H1 (cell line): ENCODE measurements around the gene EPB41L4B. TPM values are rescaled to one million over a fixed set of nuclear protein-coding genes. Genes with fewer than 3 reads are reported as not detected.

Source experiments
- CTCF ChIA-PET: fragments of 300-600 bp; sonication (Branson Sonifier 250); formaldehyde crosslinking; loops from one replicate; lab custom pipeline; 2021; ENCODE audit not compliant: partially characterized antibody; lab: Charles Lee
- POLR2A ChIA-PET: fragments of 300-600 bp; sonication (Branson Sonifier 250); formaldehyde crosslinking; loops from one replicate; lab custom pipeline; 2021; ENCODE audit warnings: inconsistent platforms; ENCODE audit not compliant: partially characterized antibody; lab: Charles Lee
- DNase-seq, 2 experiments: peaks; one replicate each; pipeline versions ENCODE4 v3.0.0 to v3.0.0-alpha.2; 2010 to 2022; ENCODE audit warnings: low spot score in 2 of 2, low read depth in 1 of 2, mixed read lengths in 1 of 2
- FAIRE-seq: peaks from 2 replicates; lab custom pipeline; 2011; peaks lifted over from hg19 to GRCh38; lab: Jason Lieb, UNC
- H2AFZ ChIP-seq: 2 replicates; pipeline ENCODE4 v1.8.1; 2012; ENCODE audit warnings: low read length, inconsistent platforms
- H2AK5ac ChIP-seq: 2 replicates; pipeline ENCODE4 v1.6.1; 2013; ENCODE audit warnings: low read depth, low read length
- H2BK120ac ChIP-seq: replicated peaks from 2 replicates; pipeline ENCODE3; 2013; ENCODE audit warnings: low read depth, low read length, inconsistent platforms
- H2BK12ac ChIP-seq: 2 replicates; pipeline ENCODE4 v1.6.1; 2013; ENCODE audit warnings: low read depth, low read length
- H2BK15ac ChIP-seq: 2 replicates; pipeline ENCODE4 v1.6.1; 2013; ENCODE audit warnings: low read length
- H2BK20ac ChIP-seq: 2 replicates; pipeline ENCODE4 v1.6.1; 2013; ENCODE audit warnings: low read length
- H2BK5ac ChIP-seq: 2 replicates; pipeline ENCODE4 v1.6.1; 2013; ENCODE audit warnings: low read depth, low read length
- H3K14ac ChIP-seq: 2 replicates; pipeline ENCODE4 v1.6.1; 2013; ENCODE audit warnings: inconsistent platforms; ENCODE audit not compliant: insufficient read length
- H3K18ac ChIP-seq: 2 replicates; pipeline ENCODE4 v1.6.1; 2013; ENCODE audit warnings: low read length; ENCODE audit errors: extremely low read depth
- H3K23ac ChIP-seq: 2 replicates; pipeline ENCODE4 v1.6.1; 2013; ENCODE audit warnings: inconsistent platforms; ENCODE audit not compliant: insufficient read length
- H3K23me2 ChIP-seq: 2 replicates; pipeline ENCODE4 v1.6.1; 2013; ENCODE audit warnings: low read depth, low read length
- H3K27ac ChIP-seq: 2 replicates; pipeline ENCODE4 v1.6.1; 2011; ENCODE audit warnings: low read depth, low read length, inconsistent platforms
- H3K27me3 ChIP-seq, 4 experiments: replicated peaks in 1 of 4; 1 replicate in 1 of 4; 2 replicates in 3 of 4; pipeline versions ENCODE4 v1.6.1 to v1.8.1; 2011 to 2013; ENCODE audit warnings: low read length in 3 of 4, mild to moderate bottlenecking in 3 of 4, inconsistent platforms in 2 of 4, mixed read lengths in 2 of 4, moderate library complexity in 1 of 4; ENCODE audit not compliant: control insufficient read depth in 3 of 4, insufficient read depth in 3 of 4; ENCODE audit errors: extremely low read depth in 1 of 4
- H3K36me3 ChIP-seq, 4 experiments: 2 replicates each; pipeline versions ENCODE4 v1.6.1 to v1.8.1; 2011 to 2013; ENCODE audit warnings: mild to moderate bottlenecking in 4 of 4, low read length in 3 of 4, moderate library complexity in 2 of 4, control low read depth in 1 of 4, inconsistent platforms in 1 of 4; ENCODE audit not compliant: insufficient read depth in 4 of 4, control insufficient read depth in 2 of 4
- H3K4ac ChIP-seq: replicated peaks from 2 replicates; pipeline ENCODE3; 2013; ENCODE audit warnings: low read length, low read depth, mixed read lengths, inconsistent platforms; ENCODE audit not compliant: insufficient read length
- H3K4me1 ChIP-seq, 4 experiments: replicated peaks in 1 of 4; 1 replicate in 1 of 4; 2 replicates in 3 of 4; pipeline versions ENCODE4 v1.6.1 to v1.8.1; 2011 to 2013; ENCODE audit warnings: low read length in 3 of 4, inconsistent platforms in 2 of 4, mixed read lengths in 1 of 4; ENCODE audit not compliant: insufficient read depth in 4 of 4, control insufficient read depth in 3 of 4
- H3K4me2 ChIP-seq, 2 experiments: 2 replicates each; pipeline versions ENCODE4 v1.6.1 to v1.8.1; 2011 to 2013; ENCODE audit warnings: low read depth in 2 of 2, low read length in 2 of 2, control low read depth in 1 of 2, inconsistent platforms in 1 of 2, mild to moderate bottlenecking in 1 of 2; ENCODE audit not compliant: insufficient read depth in 1 of 2
- H3K4me3 ChIP-seq, 4 experiments: fragments of 200-600, 300-600 bp in 1 of 4; sonication (generic), shearing (Covaris generic), sonication (Bioruptor Twin) in 1 of 4; 2 replicates each; pipeline versions ENCODE4 v1.5.1 to v1.8.1; 2011 to 2016; ENCODE audit warnings: low read length in 4 of 4, low read depth in 3 of 4, control low read depth in 2 of 4, inconsistent platforms in 2 of 4, mild to moderate bottlenecking in 2 of 4, mixed read lengths in 1 of 4, moderate library complexity in 1 of 4; ENCODE audit not compliant: insufficient read depth in 2 of 4; ENCODE audit errors: extremely low read depth in 1 of 4
- H3K56ac ChIP-seq: replicated peaks from 2 replicates; pipeline ENCODE3; 2013; ENCODE audit warnings: low read depth, mild to moderate bottlenecking, mixed read lengths, low read length, inconsistent platforms; ENCODE audit not compliant: insufficient read length
- H3K79me1 ChIP-seq: 2 replicates; pipeline ENCODE4 v1.6.1; 2013; ENCODE audit warnings: low read depth, low read length, control low read depth
- H3K79me2 ChIP-seq, 2 experiments: 2 replicates each; pipeline versions ENCODE4 v1.6.1 to v1.8.1; 2012 to 2013; ENCODE audit warnings: low read length in 2 of 2, mild to moderate bottlenecking in 2 of 2, inconsistent platforms in 1 of 2; ENCODE audit not compliant: insufficient read depth in 2 of 2, control insufficient read depth in 1 of 2
- H3K9ac ChIP-seq, 4 experiments: replicated peaks in 1 of 4; 1 replicate in 1 of 4; 2 replicates in 3 of 4; pipeline versions ENCODE4 v1.6.1 to v1.8.1; 2011 to 2013; ENCODE audit warnings: low read depth in 3 of 4, low read length in 3 of 4, control low read depth in 2 of 4, mild to moderate bottlenecking in 2 of 4, moderate library complexity in 2 of 4, inconsistent platforms in 1 of 4; ENCODE audit errors: extremely low read depth in 1 of 4
- H3K9me3 ChIP-seq, 2 experiments: 2 replicates each; pipeline versions ENCODE4 v1.6.1 to v1.8.1; 2012 to 2013; ENCODE audit warnings: mild to moderate bottlenecking in 2 of 2, moderate library complexity in 2 of 2, control low read depth in 1 of 2, inconsistent platforms in 1 of 2, low read depth in 1 of 2, low read length in 1 of 2, mixed read lengths in 1 of 2; ENCODE audit not compliant: insufficient read depth in 2 of 2
- H4K20me1 ChIP-seq, 2 experiments: replicated peaks in 1 of 2; 2 replicates each; pipeline versions ENCODE3 to v1.8.1; 2011 to 2013; ENCODE audit warnings: inconsistent platforms in 2 of 2, low read length in 2 of 2, mild to moderate bottlenecking in 1 of 2; ENCODE audit not compliant: insufficient read depth in 2 of 2, control insufficient read depth in 1 of 2
- H4K5ac ChIP-seq: 2 replicates; pipeline ENCODE4 v1.6.1; 2013; ENCODE audit warnings: low read length, low read depth, mixed read lengths, inconsistent platforms; ENCODE audit not compliant: insufficient read length
- H4K8ac ChIP-seq: 2 replicates; pipeline ENCODE4 v1.8.0; 2013; ENCODE audit warnings: mild to moderate bottlenecking, moderate library complexity, low read length, inconsistent platforms; ENCODE audit not compliant: insufficient read depth; ENCODE audit errors: extremely low read depth
- H4K91ac ChIP-seq: replicated peaks from 2 replicates; pipeline ENCODE3; 2013; ENCODE audit warnings: low read length, mixed read lengths, inconsistent platforms; ENCODE audit not compliant: insufficient read length
- BRCA1 ChIP-seq: IDR thresholded peaks from 2 replicates; pipeline ENCODE4 v1.6.1; 2012; ENCODE audit warnings: low read depth, low read length, improper control_type of control experiment
- CBX8 ChIP-seq: fragments of 300-800, 300-1000 bp; sonication (generic); IDR thresholded peaks from 2 replicates; pipeline ENCODE4 v1.7.1; 2016; ENCODE audit warnings: low read depth, low read length, borderline replicate concordance
- CHD1 ChIP-seq: IDR thresholded peaks from 2 replicates; pipeline ENCODE4 v1.6.1; 2012; ENCODE audit warnings: low read depth, low read length, improper control_type of control experiment
- CTBP2 ChIP-seq: IDR thresholded peaks from 2 replicates; pipeline ENCODE4 v1.7.0; 2011; ENCODE audit warnings: borderline replicate concordance, mild to moderate bottlenecking, moderate library complexity, mixed read lengths, low read length; ENCODE audit not compliant: insufficient read depth, insufficient read length
- EZH2 ChIP-seq: fragments of 200-600 bp; sonication (generic); IDR thresholded peaks from 2 replicates; pipeline ENCODE4 v1.7.1; 2012; ENCODE audit warnings: low read depth, mild to moderate bottlenecking, moderate library complexity, low read length, inconsistent platforms; ENCODE audit not compliant: severe bottlenecking
- GTF2F1 ChIP-seq: IDR thresholded peaks from 2 replicates; pipeline ENCODE4 v1.6.1; 2012; ENCODE audit warnings: low read depth, low read length, improper control_type of control experiment, borderline replicate concordance
- JUND ChIP-seq: IDR thresholded peaks from 2 replicates; pipeline ENCODE4 v1.6.1; 2011; ENCODE audit warnings: mild to moderate bottlenecking, improper control_type of control experiment, low read length
- KDM5A ChIP-seq: fragments of 200-600 bp; IDR thresholded peaks from 2 replicates; pipeline ENCODE4 v1.7.1; 2012; ENCODE audit warnings: mild to moderate bottlenecking, low read length, inconsistent platforms, mixed read lengths
- RFX5 ChIP-seq: IDR thresholded peaks from 2 replicates; pipeline ENCODE4 v1.6.1; 2011; ENCODE audit warnings: low read depth, low read length, improper control_type of control experiment, borderline replicate concordance
- RXRA ChIP-seq: IDR thresholded peaks from 2 replicates; pipeline ENCODE4 v1.6.1; 2011; ENCODE audit warnings: low read depth, mild to moderate bottlenecking, low read length, moderate library complexity; ENCODE audit not compliant: insufficient read depth
- SIN3A ChIP-seq, 2 experiments: IDR thresholded peaks in 1 of 2; conservative IDR thresholded peaks in 1 of 2; 2 replicates each; pipeline ENCODE4 v1.6.1; 2011 to 2012; ENCODE audit warnings: low read length in 2 of 2, improper control_type of control experiment in 1 of 2, low read depth in 1 of 2, mild to moderate bottlenecking in 1 of 2
- TCF12 ChIP-seq: IDR thresholded peaks from 2 replicates; pipeline ENCODE4 v1.6.1; 2011; ENCODE audit warnings: low read depth, mild to moderate bottlenecking, low read length
- WGBS, 2 experiments: shearing (Covaris generic) in 1 of 2; methylation state at CpG; one replicate each; pipeline versions ENCODE4 v1.1.6 to v1.1.7; 2013 to 2015; ENCODE audit warnings: low lambda C conversion rate in 2 of 2, mixed read lengths in 2 of 2, inconsistent platforms in 1 of 2, low coverage in 1 of 2, missing lambda C conversion rate in 1 of 2; ENCODE audit not compliant: insufficient replicate concordance in 2 of 2, insufficient coverage in 1 of 2, insufficient read length in 1 of 2; ENCODE audit errors: extremely low coverage in 1 of 2, missing lambda C conversion rate in 1 of 2; 5-methylcytosine and 5-hydroxymethylcytosine counted together
- polyA plus RNA-seq, 7 experiments: library from polyadenylated mRNA; depleted of rRNA in 3 of 7; stranded (reverse) in 5 of 7; unstranded in 2 of 7; fragments of >200 nt in 5 of 7; fragments of 200-250 nt in 2 of 7; gene quantifications; 1 replicate in 5 of 7; 2 replicates in 1 of 7; 4 replicates in 1 of 7; pipeline versions ENCODE4 v1.2.1 to v1.2.3, GENCODE V29; 2011 to 2013; ENCODE audit warnings: missing spikeins in 2 of 7, mixed read lengths in 2 of 7
- total RNA-seq: library from RNA; stranded (reverse); fragmentation: NEBNext Ultra II Directional; extraction: Animal tissue kit (Norgen Biotek cat#: 25700); gene quantifications from 2 replicates; pipeline ENCODE4 v1.2.1, GENCODE V29; 2021
- TF ChIP-seq, protein P1 (sequence below): IDR thresholded peaks from 2 replicates; pipeline ENCODE4 v1.6.1; 2011; ENCODE audit warnings: low read length, improper control_type of control experiment

EPB41L4B gene
- total and polyA plus RNA-seq, 2 of the 8 experiments (the other 6 are each of a cell fraction or from before 2014, with no cell fraction given) = 11.9 to 25.0 TPM

DNA sequence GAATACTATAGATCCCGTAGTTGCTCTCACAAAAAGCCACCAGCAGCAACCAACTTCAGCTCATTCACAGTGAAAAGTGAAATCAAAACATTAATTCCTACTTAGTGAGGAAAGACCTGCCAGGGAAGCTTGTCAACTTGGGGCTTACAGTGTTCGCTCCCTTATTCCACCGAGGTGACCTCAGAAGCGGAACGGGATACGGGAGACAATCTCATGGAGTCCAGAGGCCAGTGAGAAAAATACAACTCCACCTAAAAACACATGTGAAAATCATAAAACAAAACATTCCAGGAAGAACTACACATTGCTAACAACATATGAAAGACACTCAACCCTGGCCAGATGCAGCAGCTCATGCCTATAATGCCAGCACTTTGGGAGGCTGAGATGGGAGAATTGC, 11.6 kb downstream of the EPB41L4B start:
- Histone ChIP-seq H4K20me1 (peaks cover 8 to 10% of the 10 kb centered on the region in 2 experiments), H3K27ac (no peak overlapping the region; the same call in 1 of the 2 replicates), H2AK5ac (no peak overlapping the region), H4K8ac (no peak overlapping the region), H3K27me3 (no peaks in the 10 kb centered on the region), H3K14ac (no peak overlapping the region), H4K91ac (no peak overlapping the region), H3K79me2 (peaks cover 28 to 95% of the 10 kb centered on the region in 2 experiments), H3K4me1 (peaks cover 3 to 20% (median 11%) of the 10 kb centered on the region in 4 experiments), H2AFZ (no peak overlapping the region), H3K79me1 (peaks cover 9% of the 10 kb centered on the region), H2BK20ac (no peak overlapping the region), H2BK12ac (no peak overlapping the region), H3K9ac (no peak overlapping the region), H4K5ac (no peak overlapping the region), H3K23ac (no peak overlapping the region), H2BK5ac (no peak overlapping the region), H3K23me2 (no peaks in the 10 kb centered on the region), H3K36me3 (no peaks in the 10 kb centered on the region), H3K4ac (no peak overlapping the region), H3K4me2 (no peak overlapping the region), H2BK15ac (no peak overlapping the region), H3K56ac (no peak overlapping the region), H3K4me3 (no peak overlapping the region), H2BK120ac (no peak overlapping the region), H3K9me3 (no peaks in the 10 kb centered on the region), H3K18ac (no peak overlapping the region)
- DNase-seq (no peak), FAIRE-seq (no peak)
- ChIA-PET POLR2A (interaction anchor here (1.2 to 1.8 kb wide), 2 partner anchors 10 to 12 kb away, joined by 3 to 8 read pairs; no protein-coding TSS in a partner anchor), CTCF (interaction anchor here (0.6 to 1.6 kb wide), 6 partner anchors 12 to 126 kb away, joined by 3 to 6 read pairs (median 4); partner anchors contain the start of gene EPB41L4B)
- WGBS, 2 experiments = 84% methylated on average over 6 of the region's 6 CpGs; no CpG with 5 or more reads in 1 of the 2 experiments
- no peak for TF ChIP-seq CTBP2
- TF ChIP-seq RXRA = no peak
- TF ChIP-seq KDM5A = no peak
- TF ChIP-seq SIN3A (conservative IDR thresholded peaks at IDR 0.05 in 1 of 2, IDR thresholded peaks at IDR 0.05 in 1 of 2; ENCODE audit: low read depth in 1 of 2, low read length in 2 of 2) = no peak
- no peak for TF ChIP-seq BRCA1
- no peak for TF ChIP-seq EZH2
- no peak for TF ChIP-seq JUND
- no peak for TF ChIP-seq GTF2F1
- TF ChIP-seq, protein P1, sequence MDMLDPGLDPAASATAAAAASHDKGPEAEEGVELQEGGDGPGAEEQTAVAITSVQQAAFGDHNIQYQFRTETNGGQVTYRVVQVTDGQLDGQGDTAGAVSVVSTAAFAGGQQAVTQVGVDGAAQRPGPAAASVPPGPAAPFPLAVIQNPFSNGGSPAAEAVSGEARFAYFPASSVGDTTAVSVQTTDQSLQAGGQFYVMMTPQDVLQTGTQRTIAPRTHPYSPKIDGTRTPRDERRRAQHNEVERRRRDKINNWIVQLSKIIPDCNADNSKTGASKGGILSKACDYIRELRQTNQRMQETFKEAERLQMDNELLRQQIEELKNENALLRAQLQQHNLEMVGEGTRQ = no peak
- TF ChIP-seq TCF12 = no peak
- TF ChIP-seq CBX8 = no peak
- TF ChIP-seq RFX5 = no peak
- no peak for TF ChIP-seq CHD1
